Activated CD8-positive, alpha-beta memory T cell treated with anti-CD3 and anti-CD28 coated beads, Interleukin-2, amount 50 U/mL, for 24 hours (primary cell): Measurements from ENCODE around the gene CD22.

Experiments
- DNase-seq: peaks from one replicate; pipeline ENCODE4 v3.0.0-alpha.2; 2020; ENCODE audit errors: extremely low read depth

CD22 gene

DNA sequence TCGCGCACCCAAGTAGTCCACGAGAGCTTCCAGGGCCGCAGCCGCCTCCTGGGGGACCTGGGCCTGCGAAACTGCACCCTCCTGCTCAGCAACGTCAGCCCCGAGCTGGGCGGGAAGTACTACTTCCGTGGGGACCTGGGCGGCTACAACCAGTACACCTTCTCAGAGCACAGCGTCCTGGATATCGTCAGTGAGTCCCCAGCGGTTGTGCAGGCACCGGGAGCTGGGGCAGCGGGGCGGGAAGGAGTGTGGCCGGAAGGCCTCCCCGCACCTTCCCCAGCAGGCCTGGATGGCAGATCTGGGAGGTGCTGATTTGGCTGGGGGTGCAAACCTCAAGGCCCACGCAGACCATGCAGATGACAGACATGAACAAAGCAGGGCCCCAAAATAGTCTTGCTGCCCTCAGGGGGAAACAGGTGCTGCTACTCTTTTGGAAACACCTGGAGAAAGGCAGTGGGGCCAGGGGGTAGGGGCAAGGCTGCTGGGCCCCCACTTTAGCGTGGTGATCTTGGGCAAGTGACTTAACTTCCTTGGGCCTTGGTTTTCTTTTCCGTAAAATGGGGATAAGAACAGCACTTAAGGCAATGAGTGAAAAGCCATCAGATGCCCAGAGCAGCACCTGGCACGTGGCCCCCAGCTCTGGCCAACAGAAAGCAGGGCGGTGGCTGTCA lies 33.1 kb upstream of the CD22 start:
- DNase-seq, result no peak

DNA sequence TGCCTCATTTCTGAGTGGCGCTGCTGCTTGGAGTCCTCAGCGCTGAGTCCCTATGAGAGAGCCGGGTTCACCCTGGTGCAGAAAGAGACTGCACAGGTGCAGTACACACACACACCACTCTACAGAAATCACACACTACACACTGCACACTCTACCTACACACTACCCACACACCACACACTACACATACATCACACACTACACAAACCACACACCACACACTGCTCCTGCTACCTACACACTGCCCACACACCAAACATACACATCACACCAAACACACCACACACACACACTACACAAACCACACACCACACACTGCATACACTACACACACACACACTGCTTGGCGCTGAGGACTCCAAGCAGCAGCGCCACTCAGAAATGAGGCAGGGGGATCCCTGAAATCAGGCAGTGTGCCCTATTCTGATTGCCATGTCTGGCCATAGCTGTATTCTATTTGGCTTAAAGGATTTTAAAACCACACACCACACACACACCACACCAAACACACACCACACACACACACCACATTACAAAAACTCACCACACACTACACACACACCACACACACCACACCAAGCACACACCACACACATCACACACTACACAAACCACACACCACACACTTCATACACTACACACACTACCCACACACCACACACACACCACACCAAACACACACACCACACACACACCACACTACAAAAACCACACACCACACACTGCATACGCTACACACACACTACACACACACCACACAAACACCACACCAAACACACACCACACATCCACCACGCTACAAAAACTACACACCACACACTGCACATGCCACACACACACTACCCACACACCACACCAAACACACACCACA lies 32.1 kb upstream of the CD22 start:
- no peak for DNase-seq

DNA sequence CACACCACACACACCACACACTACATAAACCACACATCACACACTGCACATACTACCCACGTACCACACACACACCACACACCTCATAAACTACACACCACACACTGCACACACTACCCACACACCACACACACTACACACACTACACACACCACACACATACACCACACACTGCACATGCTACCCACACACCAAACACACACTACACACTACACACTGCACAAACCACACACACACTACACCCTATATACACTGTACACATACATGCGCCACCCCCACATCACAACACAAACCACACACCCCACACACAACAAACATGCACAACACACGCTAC lies 31.5 kb upstream of the CD22 start:
- no peak for DNase-seq

DNA sequence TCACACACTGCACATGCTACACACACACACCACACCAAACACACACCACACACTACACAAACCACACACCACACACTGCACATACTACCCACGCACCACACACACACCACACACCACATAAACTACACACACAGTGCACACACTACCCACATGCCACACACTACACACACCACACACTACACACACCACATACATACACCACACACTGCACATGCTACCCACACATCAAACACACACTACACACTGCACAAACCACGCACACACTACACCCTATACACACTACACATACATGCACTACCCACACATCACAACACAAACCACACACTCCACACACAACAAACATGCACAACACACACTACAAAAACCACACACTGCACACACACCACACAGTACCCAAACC lies 31.1 kb upstream of the CD22 start:
- no peak for DNase-seq

DNA sequence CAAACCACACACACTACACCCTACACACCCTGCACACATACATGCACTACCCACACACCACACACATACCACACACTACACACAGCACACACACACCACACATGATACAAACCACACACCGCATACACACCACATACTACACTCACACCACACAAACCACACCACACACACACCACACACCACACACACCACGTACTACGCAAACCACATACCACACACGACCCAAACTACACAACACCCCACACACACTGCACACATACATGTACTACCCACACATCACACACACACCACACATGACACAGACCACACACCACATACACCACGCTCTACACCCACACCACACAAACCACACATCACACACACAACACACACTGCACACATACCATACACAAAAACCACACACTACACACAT lies 30.4 kb upstream of the CD22 start:
- DNase-seq, result no peak

DNA sequence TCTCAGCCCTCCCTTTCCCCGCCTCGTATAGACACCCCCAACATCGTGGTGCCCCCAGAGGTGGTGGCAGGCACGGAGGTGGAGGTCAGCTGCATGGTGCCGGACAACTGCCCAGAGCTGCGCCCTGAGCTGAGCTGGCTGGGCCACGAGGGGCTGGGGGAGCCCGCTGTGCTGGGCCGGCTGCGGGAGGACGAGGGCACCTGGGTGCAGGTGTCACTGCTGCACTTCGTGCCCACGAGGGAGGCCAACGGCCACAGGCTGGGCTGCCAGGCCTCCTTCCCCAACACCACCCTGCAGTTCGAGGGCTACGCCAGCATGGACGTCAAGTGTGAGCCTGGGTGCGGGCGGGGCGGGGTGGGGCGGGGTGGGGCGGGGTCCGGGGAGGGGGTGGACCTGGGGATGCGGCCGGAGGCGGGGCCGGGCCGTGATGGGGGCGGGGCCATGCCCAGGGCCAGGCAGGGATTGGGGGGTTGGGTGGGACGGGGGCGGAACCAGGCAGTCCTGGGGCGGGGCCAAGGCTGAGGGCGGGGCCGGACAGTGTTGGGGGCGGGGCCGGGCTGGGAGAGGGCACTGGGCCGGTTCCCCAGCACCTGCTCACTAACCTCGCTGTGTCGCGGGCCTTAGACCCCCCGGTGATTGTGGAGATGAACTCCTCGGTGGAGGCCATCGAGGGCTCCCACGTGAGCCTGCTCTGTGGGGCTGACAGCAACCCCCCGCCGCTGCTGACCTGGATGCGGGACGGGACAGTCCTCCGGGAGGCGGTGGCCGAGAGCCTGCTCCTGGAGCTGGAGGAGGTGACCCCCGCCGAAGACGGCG lies 29.3 kb upstream of the CD22 start:
- no peak for DNase-seq

DNA sequence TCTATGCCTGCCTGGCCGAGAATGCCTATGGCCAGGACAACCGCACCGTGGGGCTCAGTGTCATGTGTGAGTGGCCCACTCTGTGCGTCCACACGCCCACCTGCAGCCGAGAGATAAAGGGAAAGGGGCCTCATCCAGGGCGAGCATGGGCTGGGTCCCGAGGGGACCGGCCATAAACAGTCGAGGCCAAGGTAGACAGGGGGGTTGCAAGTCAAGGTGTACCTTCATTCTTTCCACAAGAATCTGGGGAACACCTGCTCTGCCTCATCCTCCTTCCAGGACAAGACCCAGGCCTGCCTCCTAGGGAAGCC lies 28.7 kb upstream of the CD22 start:
- DNase-seq, result no peak

DNA sequence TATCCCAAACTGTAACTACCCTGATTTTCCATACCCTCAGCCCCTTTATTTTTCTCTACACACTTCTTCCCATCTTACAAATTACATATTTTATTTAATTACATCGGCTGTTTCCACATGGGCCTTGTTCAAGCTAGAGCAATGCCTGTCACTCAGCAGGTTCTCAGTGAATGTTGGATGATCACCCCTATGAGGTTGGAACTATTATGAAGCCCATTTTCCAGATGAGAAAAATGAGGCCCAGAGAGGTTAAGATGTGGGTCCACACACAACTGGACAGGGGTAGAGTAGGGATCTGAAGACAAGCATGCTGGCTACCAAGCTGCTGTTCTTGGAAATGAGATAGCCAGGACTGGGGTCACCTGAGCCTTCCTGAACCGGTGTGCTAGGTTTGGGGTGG lies 27.0 kb upstream of the CD22 start:
- no peak for DNase-seq

DNA sequence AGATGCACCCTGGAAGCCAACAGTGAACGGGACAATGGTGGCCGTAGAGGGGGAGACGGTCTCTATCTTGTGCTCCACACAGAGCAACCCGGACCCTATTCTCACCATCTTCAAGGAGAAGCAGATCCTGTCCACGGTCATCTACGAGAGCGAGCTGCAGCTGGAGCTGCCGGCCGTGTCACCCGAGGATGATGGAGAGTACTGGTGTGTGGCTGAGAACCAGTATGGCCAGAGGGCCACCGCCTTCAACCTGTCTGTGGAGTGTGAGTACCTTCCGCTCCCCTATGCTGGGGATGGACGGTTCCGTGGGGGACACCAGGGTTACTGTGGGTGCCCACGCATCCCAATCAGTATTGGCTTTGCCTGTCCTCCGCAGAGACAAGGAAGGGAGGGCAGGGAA lies 26.5 kb upstream of the CD22 start:
- DNase-seq, result no peak

DNA sequence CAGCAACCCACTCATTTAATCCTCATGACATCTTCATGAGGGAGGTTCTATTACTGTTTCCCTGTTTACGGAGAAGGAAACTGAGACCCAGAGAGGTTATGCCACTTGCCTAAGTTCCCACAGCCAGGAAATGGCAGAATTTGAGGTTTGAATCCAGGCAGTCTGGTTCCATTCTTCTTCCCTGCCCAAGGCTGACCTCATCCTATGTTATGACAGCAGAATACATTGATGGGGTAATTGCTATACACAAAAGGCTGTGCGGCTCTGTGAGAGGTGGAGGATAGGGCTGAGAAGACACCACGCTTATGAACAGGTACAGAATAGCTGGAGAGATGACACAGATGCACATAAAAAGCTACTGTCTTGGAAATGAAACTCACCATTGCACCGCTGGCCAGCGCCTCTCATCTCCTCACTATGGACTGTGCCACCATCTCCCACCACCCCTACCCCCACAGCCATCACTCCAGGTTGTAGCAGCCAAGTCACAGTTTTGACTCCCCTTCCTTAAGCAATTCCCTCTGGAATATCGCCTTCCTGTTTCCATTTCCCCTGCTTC lies 25.6 kb upstream of the CD22 start:
- DNase-seq, result no peak

DNA sequence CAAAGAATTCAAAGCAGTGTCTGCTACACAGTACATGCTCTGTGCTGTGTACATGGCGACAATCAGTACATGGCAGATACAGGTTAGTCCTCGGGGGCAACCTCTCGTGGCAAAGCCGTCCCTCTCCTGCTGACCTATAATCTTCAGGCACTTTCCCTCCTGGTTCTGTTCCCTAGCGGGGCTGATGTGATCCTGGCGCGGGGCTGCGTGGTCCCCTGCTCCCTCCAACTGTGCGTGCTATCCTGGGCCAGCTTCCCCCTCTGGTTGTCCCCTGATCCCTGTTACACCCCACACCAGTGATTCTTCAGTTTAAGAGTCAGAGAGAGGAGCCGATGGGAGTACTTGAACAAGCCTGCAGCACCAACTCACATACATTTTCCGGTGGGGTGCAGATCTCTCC lies 25.0 kb upstream of the CD22 start:
- DNase-seq, result no peak

DNA sequence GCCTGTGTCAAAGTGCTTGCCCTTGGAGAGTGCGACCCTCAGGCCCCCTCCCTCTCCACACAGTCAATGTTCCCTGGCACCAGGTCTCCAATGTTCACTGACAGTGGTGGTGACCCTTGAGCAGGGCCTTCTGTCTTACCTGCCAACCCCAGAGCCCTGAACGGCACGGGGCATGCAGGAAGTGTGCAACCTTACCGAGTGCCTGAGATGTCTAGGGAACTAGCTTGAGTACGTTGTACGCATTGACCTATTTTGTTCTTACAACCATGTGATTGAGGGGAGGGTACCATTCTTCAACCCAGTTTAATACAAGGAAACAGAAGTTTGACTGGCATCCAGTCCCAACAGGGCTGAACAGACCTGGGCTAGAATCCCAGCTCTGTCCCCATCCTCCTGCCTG lies 23.8 kb upstream of the CD22 start:
- no peak for DNase-seq

DNA sequence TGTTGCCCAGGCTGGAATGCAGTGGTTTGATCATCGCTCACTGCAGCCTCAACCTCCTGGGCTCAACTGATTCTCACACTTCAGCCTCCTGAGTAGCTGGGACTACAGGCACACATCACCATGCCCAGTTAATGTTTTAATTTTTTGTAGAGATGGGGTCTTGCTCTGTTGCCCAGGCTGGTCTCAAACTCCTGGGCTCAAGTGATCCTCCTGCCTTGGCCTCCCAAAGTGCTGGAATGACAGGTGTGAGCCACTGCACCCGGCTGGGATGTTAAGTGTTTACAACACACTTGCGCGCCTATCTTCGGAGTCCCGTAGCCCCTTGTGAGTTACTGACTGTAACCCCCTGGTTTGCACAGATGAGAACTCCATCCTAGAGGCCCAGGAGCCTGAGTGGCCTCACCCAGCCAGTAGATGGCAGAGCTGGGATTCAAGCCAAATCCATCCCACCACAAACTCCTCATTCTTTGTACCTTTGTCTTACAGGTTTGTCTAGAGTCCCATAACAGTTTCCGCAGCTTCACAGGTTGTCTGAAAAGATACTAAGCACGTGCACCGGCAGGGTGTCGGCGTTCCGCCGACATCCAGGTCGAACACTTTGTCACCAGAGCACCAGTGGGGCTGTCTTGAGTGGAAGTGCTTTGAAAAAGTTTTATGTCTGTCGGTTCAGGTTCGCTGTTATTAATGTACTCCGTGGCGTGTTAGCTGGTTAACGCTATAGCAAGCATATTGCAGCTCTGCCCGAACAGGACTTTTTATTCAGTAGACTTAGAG lies 22.3 kb upstream of the CD22 start:
- no peak for DNase-seq

DNA sequence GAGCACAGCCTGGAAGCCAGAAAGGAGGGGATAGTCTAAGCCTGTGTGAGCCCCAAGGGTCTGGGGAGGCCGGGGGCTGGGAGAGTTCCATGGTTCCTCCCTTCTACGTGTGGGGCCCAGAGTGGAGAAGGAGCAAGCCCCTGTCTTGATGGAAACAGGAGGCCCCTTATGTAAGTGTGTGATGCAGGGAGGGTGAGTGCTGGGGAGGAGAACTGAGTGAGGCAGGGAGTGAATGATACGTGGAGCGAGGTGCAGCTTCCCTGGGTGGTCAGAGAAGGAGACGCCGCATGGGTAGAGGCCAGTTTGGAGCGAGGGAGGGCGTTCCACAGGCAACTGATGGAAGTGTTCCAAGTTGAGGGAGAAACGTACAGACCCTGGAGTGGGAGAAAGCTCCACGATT lies 21.1 kb upstream of the CD22 start:
- no peak for DNase-seq

DNA sequence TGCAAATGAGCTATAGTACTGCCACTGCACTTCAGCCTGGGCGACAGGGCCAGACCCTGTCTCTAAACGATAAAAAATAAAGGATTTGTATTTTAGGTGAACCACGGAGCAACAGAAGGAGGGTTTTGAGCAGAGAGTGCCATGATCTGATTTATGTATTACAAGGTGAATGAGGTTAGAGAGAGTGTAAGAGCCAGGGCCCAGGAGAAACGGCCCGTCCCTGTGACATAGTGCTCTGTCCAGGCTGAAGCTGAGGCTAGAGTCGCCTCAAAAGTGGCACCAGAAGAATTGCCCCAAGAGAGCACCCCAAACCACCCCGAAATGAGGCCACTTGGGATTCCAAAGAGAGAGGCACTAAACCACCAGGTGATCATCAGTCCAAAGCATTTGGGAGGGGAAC lies 20.1 kb upstream of the CD22 start:
- DNase-seq, result no peak

DNA sequence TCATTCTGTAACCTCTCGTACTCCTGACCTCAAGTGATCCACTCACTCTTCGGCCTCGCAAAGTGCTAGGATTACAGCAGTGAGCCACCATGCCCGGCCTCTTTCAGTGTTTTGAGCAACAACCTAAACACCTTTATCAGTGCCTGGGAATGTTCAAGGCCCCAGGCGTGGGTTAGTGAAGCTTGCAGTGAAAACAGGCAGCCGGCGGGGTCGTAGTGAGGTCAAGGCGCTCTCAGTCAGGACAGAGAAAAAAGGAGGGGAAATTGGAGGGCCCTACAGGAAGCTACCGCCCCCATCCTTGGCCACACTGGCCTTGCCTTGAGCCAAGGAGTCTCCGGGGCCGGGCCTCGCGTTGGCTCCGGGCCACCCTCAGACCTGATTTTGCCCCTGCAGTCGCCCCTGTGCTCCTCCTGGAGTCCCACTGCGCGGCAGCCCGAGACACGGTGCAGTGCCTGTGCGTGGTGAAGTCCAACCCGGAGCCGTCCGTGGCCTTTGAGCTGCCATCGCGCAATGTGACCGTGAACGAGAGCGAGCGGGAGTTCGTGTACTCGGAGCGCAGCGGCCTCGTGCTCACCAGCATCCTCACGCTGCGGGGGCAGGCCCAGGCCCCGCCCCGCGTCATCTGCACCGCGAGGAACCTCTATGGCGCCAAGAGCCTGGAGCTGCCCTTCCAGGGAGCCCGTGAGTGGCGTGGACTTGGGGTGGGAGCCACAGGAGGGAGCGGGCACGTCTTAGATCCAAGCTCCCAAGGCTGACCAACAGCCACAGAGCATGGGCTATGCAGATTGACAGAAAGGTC lies 19.3 kb upstream of the CD22 start:
- DNase-seq, result no peak

DNA sequence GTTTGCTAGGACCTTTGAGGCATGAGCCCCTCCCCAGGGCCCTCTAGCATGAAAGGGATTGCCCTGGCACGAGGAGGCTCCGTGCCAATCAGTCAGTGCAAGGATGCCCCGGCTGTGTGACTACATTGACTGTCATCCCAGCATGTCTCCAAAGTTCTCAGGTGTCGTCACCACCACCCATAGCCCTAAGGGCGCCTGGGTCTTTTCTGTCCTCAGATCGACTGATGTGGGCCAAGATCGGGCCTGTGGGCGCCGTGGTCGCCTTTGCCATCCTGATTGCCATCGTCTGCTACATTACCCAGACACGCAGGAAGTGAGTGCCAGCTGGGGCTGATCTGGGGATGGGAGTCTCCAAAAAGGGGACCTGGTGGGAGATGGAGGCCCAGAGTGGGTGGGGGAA lies 18.7 kb upstream of the CD22 start:
- DNase-seq, result no peak

DNA sequence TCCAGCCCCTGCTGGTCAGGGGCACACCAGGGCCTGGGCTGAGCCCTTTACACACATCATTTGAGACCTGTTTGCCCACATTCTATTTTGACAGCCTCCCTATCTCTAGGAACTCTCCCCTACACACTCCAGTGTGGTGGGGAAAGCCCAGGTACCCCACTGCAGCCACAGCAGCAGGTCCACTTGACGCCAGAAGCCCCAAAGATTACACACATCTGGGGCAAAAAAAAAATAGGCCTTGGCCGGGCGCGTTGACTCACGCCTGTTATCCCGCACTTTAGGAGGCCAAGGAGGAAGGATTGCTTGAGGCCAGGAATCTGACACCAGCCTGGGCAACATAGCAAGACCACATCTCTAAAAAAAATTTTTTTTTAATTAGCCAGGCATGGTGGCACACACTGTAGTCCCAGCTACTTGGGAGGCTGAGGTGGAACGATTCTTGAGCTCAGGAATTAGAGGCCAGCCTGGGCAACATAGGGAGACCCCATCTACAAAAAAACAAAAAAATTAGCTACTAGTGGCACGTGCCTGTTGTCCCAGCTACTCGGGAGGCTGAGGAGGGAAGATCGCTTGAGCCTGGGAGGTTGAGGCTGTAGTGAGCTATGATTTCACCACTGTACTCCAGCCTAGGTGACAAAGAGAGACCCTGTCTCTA lies 18.0 kb upstream of the CD22 start:
- DNase-seq, result no peak

DNA sequence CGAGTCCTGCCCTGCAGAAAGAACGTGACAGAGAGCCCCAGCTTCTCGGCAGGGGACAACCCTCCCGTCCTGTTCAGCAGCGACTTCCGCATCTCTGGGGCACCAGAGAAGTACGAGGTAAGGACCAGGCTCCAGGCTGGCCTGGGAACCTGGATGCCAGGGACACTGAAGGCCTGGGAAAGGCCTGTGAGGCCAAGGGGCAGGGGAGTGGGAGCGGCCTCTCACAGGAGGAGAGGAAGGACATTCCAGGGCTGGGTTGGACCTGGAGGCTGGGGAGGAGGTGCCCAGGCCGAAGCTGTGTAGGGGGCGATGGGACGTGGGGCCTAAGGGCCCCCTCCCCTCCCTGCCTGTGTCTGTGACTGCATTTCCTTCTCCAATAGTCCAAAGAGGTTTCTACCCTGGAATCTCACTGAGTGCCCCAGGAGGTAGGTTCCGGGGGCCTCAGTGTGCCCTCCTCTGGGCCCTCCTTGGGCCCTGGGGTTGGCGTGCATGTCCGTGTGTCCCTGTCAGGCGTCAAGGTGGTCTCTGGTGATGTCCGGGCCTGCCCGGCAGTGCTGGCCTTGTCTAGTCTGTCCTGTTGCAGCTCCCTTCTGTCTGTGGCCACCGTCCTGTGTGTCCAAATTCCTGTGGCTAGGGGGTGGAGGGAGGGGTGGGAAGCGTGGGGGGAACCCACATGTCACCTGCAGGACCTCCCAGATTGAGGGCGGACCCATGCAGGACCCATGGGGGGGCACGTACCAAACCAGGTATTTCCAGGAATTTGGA lies 16.9 kb upstream of the CD22 start:
- DNase-seq, result no peak

DNA sequence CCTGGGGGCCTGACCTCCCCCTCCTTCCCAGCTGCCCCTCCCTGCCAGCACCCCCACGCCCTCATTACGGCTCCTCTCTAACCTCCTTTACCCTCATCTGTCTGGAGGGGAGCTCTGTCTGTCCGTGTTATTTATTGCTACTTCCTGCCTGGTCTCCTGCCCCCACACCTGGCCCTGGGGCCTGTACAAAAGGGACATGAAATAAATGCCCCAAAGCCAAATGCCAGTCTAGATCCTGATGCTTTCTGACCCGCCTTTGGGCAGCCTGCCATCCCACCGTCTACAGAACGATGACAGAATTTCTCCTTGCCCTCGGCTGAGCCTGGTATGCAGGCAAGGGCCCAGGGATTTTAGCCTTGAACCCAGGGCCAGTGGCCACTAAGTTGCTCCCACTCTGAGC lies 15.4 kb upstream of the CD22 start:
- DNase-seq, result no peak
